ENCODE measurements around the gene EFNA2. TPM values are rescaled to one million over a fixed set of nuclear protein-coding genes. Genes with fewer than 3 reads are reported as not detected.

EFNA2 gene
- total RNA-seq, 1 experiment from 2014 or later = 14.3 TPM

DNA sequence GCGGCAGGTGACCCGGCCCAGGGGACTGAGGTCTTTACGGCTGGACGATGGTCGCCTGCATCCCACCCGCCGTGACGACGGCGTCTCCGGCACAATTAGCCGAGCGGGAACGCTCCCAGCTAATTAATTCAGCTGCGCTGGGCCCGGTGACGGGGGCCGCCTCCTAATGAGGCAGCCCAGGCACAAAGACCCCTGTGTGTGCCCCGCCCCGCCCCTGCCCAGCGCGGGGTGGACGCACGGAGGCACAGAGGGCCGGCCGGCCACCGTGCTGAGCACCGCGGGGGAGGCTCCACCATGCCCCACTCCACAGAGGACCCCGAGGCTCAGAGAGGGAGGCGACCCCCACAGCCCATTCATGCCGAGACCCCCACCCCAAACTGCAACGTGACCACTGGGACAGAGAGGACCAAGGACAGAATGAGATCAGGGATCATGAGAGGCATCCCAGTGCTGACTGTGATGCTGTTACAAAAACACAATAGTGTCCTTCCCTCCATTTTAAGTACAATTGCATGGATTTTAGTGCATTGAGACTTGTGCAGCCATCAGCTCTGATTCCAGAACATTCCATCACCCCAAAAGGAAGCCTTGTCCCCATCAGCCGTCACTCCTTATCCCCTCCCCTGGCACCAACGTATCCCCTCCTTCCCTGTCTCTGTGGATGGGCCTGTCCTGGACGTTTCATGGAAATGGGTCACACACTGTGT is 17.0 kb downstream of the EFNA2 start:
- Histone ChIP-seq H3K79me2 (ENCODE audit: insufficient read depth, low read length) (no peaks in the 10 kb centered on the region), H2BK120ac (ENCODE audit: low read depth, low read length, poor library complexity, severe bottlenecking) (peak overlapping the region; percentile 6), H4K20me1 (ENCODE audit: control insufficient read depth, insufficient read depth, insufficient read length) (peaks cover 2% of the 10 kb centered on the region), H3K27me3 (ENCODE audit: insufficient read depth, low read length) (no peaks in the 10 kb centered on the region), H3K4me1 (ENCODE audit: insufficient read depth, low read length) (no peaks in the 10 kb centered on the region), H3K23ac (ENCODE audit: insufficient read length, low read depth, low read length) (no peak overlapping the region), H3K23me2 (ENCODE audit: insufficient read length, low read depth, low read length, poor library complexity, severe bottlenecking) (no peaks in the 10 kb centered on the region), H2AK5ac (ENCODE audit: insufficient read length, low read length) (no peak overlapping the region), H3T11ph (ENCODE audit: low read length) (no peak overlapping the region), H3K56ac (ENCODE audit: insufficient read length, low read depth, low read length) (no peak overlapping the region), H4K5ac (ENCODE audit: insufficient read length, low read depth, low read length) (no peak overlapping the region), H2BK5ac (ENCODE audit: insufficient read length, low read length) (no peak overlapping the region), H2BK12ac (ENCODE audit: insufficient read length, low read depth, low read length) (no peak overlapping the region), H2BK20ac (ENCODE audit: low read depth, low read length, poor library complexity, severe bottlenecking) (no peak overlapping the region), H2AFZ (ENCODE audit: low read length) (no peak overlapping the region), H4K91ac (ENCODE audit: insufficient read length, low read depth, low read length) (peak overlapping the region; percentile 45), H3K79me1 (ENCODE audit: insufficient read depth, low read depth, low read length, poor library complexity, severe bottlenecking) (no peaks in the 10 kb centered on the region), H2BK15ac (ENCODE audit: low read depth, low read length) (no peak overlapping the region; the same call in 1 of the 2 replicates), H3K9me3 (ENCODE audit: control insufficient read depth, low read depth, low read length) (no peaks in the 10 kb centered on the region), H4K8ac (replicated peaks; ENCODE audit: insufficient read length, low read depth, low read length) (no peak overlapping the region), H3K27ac (ENCODE audit: insufficient read length, low read depth, low read length) (no peak overlapping the region), H3K4ac (ENCODE audit: low read depth, low read length) (no peak overlapping the region), H3K9ac (ENCODE audit: extremely low read depth, insufficient read length, low read length) (no peak overlapping the region), H3K18ac (ENCODE audit: insufficient read length, low read depth, low read length) (no peak overlapping the region), H3K4me2 (ENCODE audit: insufficient read depth, insufficient read length, low read length) (no peak overlapping the region), H3K14ac (ENCODE audit: insufficient read depth, low read length) (no peak overlapping the region)
- Mint-ChIP-seq H3K36me3 (ENCODE audit: insufficient read depth in 1 of 3, low read depth in 3 of 3) (peaks cover 2 to 4% (median 3%) of the 10 kb centered on the region in 3 experiments; a peak in 3 of 7 replicates), H3K27me3 (ENCODE audit: low read depth) (no peaks in the 10 kb centered on the region), H3K4me3 (no peak overlapping the region), H3K9me3 (no peaks in the 10 kb centered on the region; a peak in 1 of 5 replicates), H3K4me1 (peaks cover 0 to 3% of the 10 kb centered on the region in 2 experiments; a peak in 2 of 4 replicates), H3K27ac (peak overlapping the region in 2 of 3 experiments; percentile 1 to 15; a peak in 1 of 7 replicates)
- TF ChIP-seq, protein P1, sequence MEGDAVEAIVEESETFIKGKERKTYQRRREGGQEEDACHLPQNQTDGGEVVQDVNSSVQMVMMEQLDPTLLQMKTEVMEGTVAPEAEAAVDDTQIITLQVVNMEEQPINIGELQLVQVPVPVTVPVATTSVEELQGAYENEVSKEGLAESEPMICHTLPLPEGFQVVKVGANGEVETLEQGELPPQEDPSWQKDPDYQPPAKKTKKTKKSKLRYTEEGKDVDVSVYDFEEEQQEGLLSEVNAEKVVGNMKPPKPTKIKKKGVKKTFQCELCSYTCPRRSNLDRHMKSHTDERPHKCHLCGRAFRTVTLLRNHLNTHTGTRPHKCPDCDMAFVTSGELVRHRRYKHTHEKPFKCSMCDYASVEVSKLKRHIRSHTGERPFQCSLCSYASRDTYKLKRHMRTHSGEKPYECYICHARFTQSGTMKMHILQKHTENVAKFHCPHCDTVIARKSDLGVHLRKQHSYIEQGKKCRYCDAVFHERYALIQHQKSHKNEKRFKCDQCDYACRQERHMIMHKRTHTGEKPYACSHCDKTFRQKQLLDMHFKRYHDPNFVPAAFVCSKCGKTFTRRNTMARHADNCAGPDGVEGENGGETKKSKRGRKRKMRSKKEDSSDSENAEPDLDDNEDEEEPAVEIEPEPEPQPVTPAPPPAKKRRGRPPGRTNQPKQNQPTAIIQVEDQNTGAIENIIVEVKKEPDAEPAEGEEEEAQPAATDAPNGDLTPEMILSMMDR (conservative IDR thresholded peaks at IDR 0.05) = no peak
- no CpG with 5 or more reads among the region's 36 CpGs for WGBS (ENCODE audit: extremely low coverage, insufficient read length, low lambda C conversion rate)
- no peak for DNase-seq
